HEK293T (cell line): ENCODE data around the gene MINDY4.

ENCODE experiments used
- ARNT ChIP-seq: fragments of 450-650 bp; IDR thresholded peaks from 2 replicates; pipeline ENCODE4 v1.6.1; 2017; ENCODE audit warnings: mild to moderate bottlenecking
- BHLHE40 ChIP-seq: fragments of 450-650 bp; IDR thresholded peaks from 2 replicates; pipeline ENCODE4 v1.6.1; 2016; ENCODE audit warnings: mild to moderate bottlenecking, moderate library complexity, borderline replicate concordance
- ELF4 ChIP-seq: fragments of 450-650 bp; IDR thresholded peaks from 2 replicates; pipeline ENCODE4 v1.6.1; 2017; ENCODE audit warnings: antibody characterized with exemption
- FOXK2 ChIP-seq: fragments of 450-650 bp; IDR thresholded peaks from 2 replicates; pipeline ENCODE4 v1.6.1; 2016; ENCODE audit warnings: mild to moderate bottlenecking
- FOXM1 ChIP-seq: fragments of 450-650 bp; IDR thresholded peaks from 2 replicates; pipeline ENCODE4 v1.6.1; 2017; ENCODE audit warnings: mild to moderate bottlenecking, borderline replicate concordance
- HDGF ChIP-seq: fragments of 450-650 bp; IDR thresholded peaks from 2 replicates; pipeline ENCODE4 v1.6.1; 2017; ENCODE audit warnings: antibody characterized with exemption, borderline replicate concordance
- L3MBTL2 ChIP-seq: fragments of 450-650 bp; conservative IDR thresholded peaks from 2 replicates; pipeline ENCODE4 v1.6.1; 2016; ENCODE audit warnings: mild to moderate bottlenecking
- SP1 ChIP-seq: fragments of 450-650 bp; IDR thresholded peaks from 2 replicates; pipeline ENCODE4 v1.6.1; 2017
- SUZ12 ChIP-seq: fragments of 450-650 bp; IDR thresholded peaks from 2 replicates; pipeline ENCODE4 v1.6.1; 2016; ENCODE audit warnings: mild to moderate bottlenecking
- TARDBP ChIP-seq: fragments of 450-650 bp; IDR thresholded peaks from 2 replicates; pipeline ENCODE4 v1.6.1; 2016

GRCh38 chr7:30906014-30906413, 134.8 kb downstream of the MINDY4 start:
- TF ChIP-seq SUZ12: no peak
- TF ChIP-seq FOXK2: no peak
- TF ChIP-seq FOXM1: no peak
- no peak for TF ChIP-seq ARNT
- no peak for TF ChIP-seq L3MBTL2
- no peak for TF ChIP-seq SP1
- no peak for TF ChIP-seq HDGF
- no peak for TF ChIP-seq TARDBP
- no peak for TF ChIP-seq BHLHE40
- TF ChIP-seq ELF4: no peak
